HEK293 (cell line): ENCODE measurements around the gene TNS4.
A peak's percentile ranks its signal among the peaks of the same experiment; 100 is the strongest.

Experiments
- CTCF ChIA-PET: fragments of 350-600 bp; formaldehyde crosslinking; extraction: SDS; loops from one replicate; lab custom pipeline; 2021; ENCODE audit warnings: antibody characterized with exemption; lab: Yijun Ruan, JAX
- POLR2A ChIA-PET: fragments of 300-600 bp; formaldehyde crosslinking; extraction: SDS; loops from one replicate; lab custom pipeline; 2020; ENCODE audit warnings: antibody characterized with exemption, inconsistent platforms; lab: Yijun Ruan, JAX
- H3K27ac ChIP-seq: fragments of 200-500 bp; sonication (Bioruptor generic); 2 replicates; pipeline ENCODE4 v1.5.1; 2014; ENCODE audit warnings: low read depth, low read length, control low read depth, inconsistent platforms; ENCODE audit errors: extremely low read depth
- H3K36me3 ChIP-seq, 2 experiments: fragments of 200-500 bp in 1 of 2; sonication (Bioruptor generic) in 1 of 2; 1 replicate in 1 of 2; 2 replicates in 1 of 2; pipeline ENCODE4 v1.5.1; 2014 to 2017; ENCODE audit warnings: inconsistent platforms in 2 of 2, low read length in 2 of 2; ENCODE audit not compliant: control insufficient read depth in 2 of 2, insufficient read depth in 1 of 2
- H3K4me1 ChIP-seq: fragments of 200-500 bp; sonication (Bioruptor generic); 2 replicates; pipeline ENCODE4 v1.5.1; 2014; ENCODE audit warnings: mild to moderate bottlenecking, low read length, inconsistent platforms; ENCODE audit not compliant: control insufficient read depth, insufficient read depth
- H3K4me3 ChIP-seq: 2 replicates; pipeline ENCODE4 v1.5.1; 2011; ENCODE audit warnings: low read depth, mild to moderate bottlenecking, control low read depth, low read length, moderate library complexity
- H3K9me3 ChIP-seq: fragments of 200-500 bp; sonication (Bioruptor generic); 2 replicates; pipeline ENCODE4 v1.5.1; 2014; ENCODE audit warnings: low read depth, low read length, inconsistent platforms; ENCODE audit not compliant: control insufficient read depth, insufficient read depth
- BCL11A ChIP-seq: fragments of 450-650 bp; formaldehyde crosslinking; IDR thresholded peaks from 2 replicates; pipeline ENCODE4 v1.5.1; 2016; ENCODE audit warnings: low read depth, missing biosample characterization, missing genetic modification characterization
- EGR2 ChIP-seq: fragments of 450-650 bp; formaldehyde crosslinking; IDR thresholded peaks from 2 replicates; pipeline ENCODE4 v1.5.1; 2016; ENCODE audit warnings: low read depth, missing biosample characterization, missing genetic modification characterization
- HIC1 ChIP-seq: fragments of 450-650 bp; formaldehyde crosslinking; IDR thresholded peaks from 2 replicates; pipeline ENCODE4 v1.5.1; 2016; ENCODE audit warnings: missing biosample characterization, missing genetic modification characterization
- KLF9 ChIP-seq: fragments of 450-650 bp; formaldehyde crosslinking; IDR thresholded peaks from 2 replicates; pipeline ENCODE4 v1.5.1; 2016; ENCODE audit warnings: missing biosample characterization, missing genetic modification characterization, low read depth
- ZFHX2 ChIP-seq: fragments of 450-650 bp; formaldehyde crosslinking; conservative IDR thresholded peaks from 2 replicates; pipeline ENCODE4 v1.5.1; 2016; ENCODE audit warnings: missing biosample characterization, missing genetic modification characterization
- ZNF146 ChIP-seq: fragments of 450-650 bp; formaldehyde crosslinking; IDR thresholded peaks from 2 replicates; pipeline ENCODE4 v1.5.1; 2016; ENCODE audit warnings: missing biosample characterization, missing genetic modification characterization
- ZNF16 ChIP-seq: fragments of 450-650 bp; formaldehyde crosslinking; IDR thresholded peaks from 2 replicates; pipeline ENCODE4 v1.5.1; 2016; ENCODE audit warnings: low read depth, missing biosample characterization, missing genetic modification characterization
- ZNF19 ChIP-seq: fragments of 450-650 bp; formaldehyde crosslinking; IDR thresholded peaks from 2 replicates; pipeline ENCODE4; 2016; ENCODE audit warnings: missing biosample characterization, missing genetic modification characterization, low read depth
- ZNF280D ChIP-seq: fragments of 450-650 bp; formaldehyde crosslinking; IDR thresholded peaks from 2 replicates; pipeline ENCODE4 v1.5.1; 2016; ENCODE audit warnings: missing biosample characterization, missing genetic modification characterization
- ZNF354C ChIP-seq: fragments of 450-650 bp; formaldehyde crosslinking; IDR thresholded peaks from 2 replicates; pipeline ENCODE4 v1.5.1; 2016; ENCODE audit warnings: missing biosample characterization, missing genetic modification characterization, low read depth, borderline replicate concordance
- ZNF398 ChIP-seq: fragments of 450-650 bp; formaldehyde crosslinking; IDR thresholded peaks from 2 replicates; pipeline ENCODE4 v1.5.1; 2017; ENCODE audit warnings: missing biosample characterization, missing genetic modification characterization
- ZNF423 ChIP-seq: fragments of 450-650 bp; formaldehyde crosslinking; IDR thresholded peaks from 2 replicates; pipeline ENCODE4 v1.5.1; 2016; ENCODE audit warnings: missing biosample characterization, missing genetic modification characterization
- ZNF433 ChIP-seq: fragments of 450-650 bp; formaldehyde crosslinking; IDR thresholded peaks from 2 replicates; pipeline ENCODE4 v1.5.1; 2016; ENCODE audit warnings: missing biosample characterization, missing genetic modification characterization, low read depth
- ZNF449 ChIP-seq: fragments of 450-650 bp; formaldehyde crosslinking; IDR thresholded peaks from 2 replicates; pipeline ENCODE4 v1.5.1; 2017; ENCODE audit warnings: missing biosample characterization, mild to moderate bottlenecking, missing genetic modification characterization, moderate library complexity
- ZNF521 ChIP-seq: fragments of 450-650 bp; formaldehyde crosslinking; IDR thresholded peaks from 2 replicates; pipeline ENCODE4 v1.5.1; 2017; ENCODE audit warnings: missing biosample characterization, mild to moderate bottlenecking, missing genetic modification characterization
- ZNF580 ChIP-seq: fragments of 450-650 bp; formaldehyde crosslinking; IDR thresholded peaks from 2 replicates; pipeline ENCODE4 v1.5.1; 2016; ENCODE audit warnings: missing biosample characterization, missing genetic modification characterization
- ZNF645 ChIP-seq: fragments of 450-650 bp; formaldehyde crosslinking; IDR thresholded peaks from 2 replicates; pipeline ENCODE4; 2016; ENCODE audit warnings: missing biosample characterization, missing genetic modification characterization
- ZNF747 ChIP-seq: fragments of 450-650 bp; formaldehyde crosslinking; IDR thresholded peaks from 2 replicates; pipeline ENCODE4 v1.5.1; 2016; ENCODE audit warnings: missing biosample characterization, missing genetic modification characterization

TNS4 gene

DNA sequence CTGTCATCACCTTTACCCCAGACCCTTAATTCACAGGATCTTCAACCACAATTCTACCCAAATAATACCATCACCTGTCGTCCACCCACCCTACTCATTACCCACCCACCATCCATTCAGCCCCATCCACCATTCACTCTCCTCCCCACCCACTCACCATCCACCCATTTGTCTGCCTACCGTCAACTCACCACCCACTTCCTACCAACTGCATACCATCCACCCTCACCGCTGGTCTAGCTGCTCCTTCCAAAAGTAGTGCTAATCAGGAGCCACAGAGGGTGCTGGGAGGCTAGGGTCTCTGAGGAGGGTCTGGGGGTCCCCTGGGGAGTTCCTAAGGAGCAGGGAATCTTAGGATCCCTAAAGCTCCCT lies 70.2 kb downstream of the TNS4 start:
- H3K4me3 ChIP-seq, result no peak overlapping the region
- CTCF ChIA-PET, result interaction anchor here (0.9 to 1.6 kb wide), 5 partner anchors 18 to 129 kb away, joined by 3 to 7 read pairs (median 4); no protein-coding TSS in a partner anchor
- POLR2A ChIA-PET, result interaction anchor here (0.6 to 1.5 kb wide), 3 partner anchors 13 to 96 kb away, joined by 3 read pairs; partner anchors contain the start of gene TOP2A

DNA sequence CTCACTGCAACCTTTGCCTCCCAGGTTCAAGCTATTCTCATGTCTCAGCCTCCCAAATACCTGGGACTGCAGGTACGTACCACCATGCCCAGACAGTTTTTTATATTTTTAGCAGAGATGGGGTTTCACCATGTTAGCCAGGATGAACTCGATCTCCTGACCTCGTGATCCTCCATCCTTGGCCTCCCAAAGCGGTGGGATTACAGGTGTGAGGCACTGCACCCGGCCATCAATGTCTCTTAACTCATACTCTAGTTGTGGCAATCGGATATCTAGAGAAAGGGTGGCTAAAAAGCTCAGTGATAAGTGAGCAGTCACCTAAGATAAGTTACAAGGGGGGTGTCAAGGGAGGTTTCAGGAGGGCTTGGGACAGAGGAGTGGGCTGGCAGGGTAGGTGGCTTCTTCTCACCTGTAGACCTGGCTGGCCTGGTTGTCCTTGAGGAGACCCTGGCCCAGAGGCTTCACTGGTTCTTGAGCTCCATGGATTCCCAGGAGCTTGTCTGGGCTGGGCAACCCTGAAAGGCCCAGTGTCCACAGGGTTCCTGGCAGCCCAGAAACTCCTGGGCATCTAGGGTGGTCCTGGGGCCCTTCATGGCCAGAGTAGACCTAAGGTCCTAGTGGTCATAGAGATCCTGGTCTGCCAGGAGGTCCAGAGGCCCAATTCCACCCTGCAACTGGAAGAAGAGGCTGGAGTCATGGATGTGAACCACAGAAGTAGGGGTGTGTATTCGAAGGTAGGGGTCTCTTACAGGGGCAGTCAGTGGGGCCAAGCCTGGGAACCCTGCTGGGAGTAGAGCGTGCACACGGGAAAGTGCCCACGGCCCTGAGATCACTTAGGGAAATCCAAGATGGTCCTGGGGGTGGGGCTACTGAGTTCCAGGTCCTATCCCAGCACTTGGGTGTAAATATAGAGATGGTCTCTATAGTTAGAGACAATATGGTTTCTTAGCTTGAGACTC lies 70.9 kb downstream of the TNS4 start:
- H3K4me3 ChIP-seq, result no peak overlapping the region
- no peak overlapping the region for H3K27ac ChIP-seq
- POLR2A ChIA-PET, result interaction anchor here (0.5 to 1.5 kb wide), 4 partner anchors 13 to 142 kb away, joined by 3 read pairs; partner anchors contain the start of gene TOP2A
- H3K9me3 ChIP-seq, result no peaks in the 10 kb centered on the region
- H3K4me1 ChIP-seq, result no peaks in the 10 kb centered on the region
- CTCF ChIA-PET, result interaction anchor here (0.9 to 1.6 kb wide), 6 partner anchors 19 to 129 kb away, joined by 3 to 7 read pairs (median 4); no protein-coding TSS in a partner anchor
- no peaks in the 10 kb centered on the region for H3K36me3 ChIP-seq
- TF ChIP-seq ZNF433 (tag by site-specific recombination) (no peak), HIC1 (tag by site-specific recombination) (no peak), BCL11A (tag by site-specific recombination) (no peak), ZNF747 (tag by site-specific recombination) (no peak), ZNF16 (no peak), ZNF580 (no peak), ZNF423 (tag by site-specific recombination) (no peak), ZNF146 (tag by site-specific recombination) (no peak), ZNF280D (no peak)

More for the DNA sequence above, 70.2 kb downstream of the TNS4 start:
- Histone ChIP-seq H3K9me3 (no peaks in the 10 kb centered on the region), H3K36me3 (no peaks in the 10 kb centered on the region)
- TF ChIP-seq EGR2 (peak; percentile 100), ZFHX2 (peak; percentile 99), ZNF354C (no peak), ZNF521 (tag by site-specific recombination) (no peak), ZNF449 (tag by site-specific recombination) (no peak), ZNF398 (tag by site-specific recombination) (no peak), ZNF645 (tag by site-specific recombination) (no peak), ZNF19 (tag by site-specific recombination) (no peak), KLF9 (tag by site-specific recombination) (no peak)
- TF ChIP-seq, all 188 proteins: peak for 2
- Histone ChIP-seq H3K27ac (no peak overlapping the region), H3K4me1 (no peaks in the 10 kb centered on the region)
